HG03432 (cell line): ENCODE measurements around the gene TSPAN32.

Experiments used
- ATAC-seq: cut with Tn5 transposase; IDR thresholded peaks from one replicate; pipeline ENCODE4 v1.9.1; 2021; ENCODE audit warnings: mild to moderate bottlenecking, moderate library complexity; ENCODE audit not compliant: unreplicated experiment

The TSPAN32 gene

GRCh38 chr11:2301631-2302305 is at the start of gene TSPAN32, which contains the start of gene C11orf21:
Gene TSPAN32, plus strand, starts transcription at chr11:2302013. Its CDS starts 137 bp downstream, at chr11:2302150.
Gene C11orf21, minus strand, starts transcription at chr11:2301918. Its CDS starts 110 bp downstream, at chr11:2301808.
- peak; percentile 41 for ATAC-seq

DNA sequence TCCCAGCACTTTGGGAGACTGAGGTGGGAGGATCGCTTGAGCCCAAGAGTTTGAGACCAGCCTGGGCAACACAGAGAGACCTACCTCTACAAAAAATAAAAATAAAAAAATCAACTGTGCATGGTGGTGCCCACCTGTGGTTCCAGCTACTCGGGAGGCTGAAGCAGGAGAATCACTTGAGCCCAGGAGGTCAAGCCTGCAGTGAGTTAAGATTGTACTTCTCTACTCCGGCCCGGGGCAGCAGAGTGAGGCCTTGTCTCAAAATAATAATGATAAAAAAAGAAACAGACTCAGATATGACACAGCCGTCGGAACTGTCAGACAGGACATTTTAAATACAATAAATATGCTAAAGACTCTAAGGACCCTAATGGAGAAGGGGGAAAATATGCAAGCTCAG is 49.8 kb upstream of the TSPAN32 start:
- ATAC-seq = no peak

- ATAC-seq = no peak
Measured at GRCh38 chr11:2256293-2256913, 45.4 kb upstream of the TSPAN32 start.

DNA sequence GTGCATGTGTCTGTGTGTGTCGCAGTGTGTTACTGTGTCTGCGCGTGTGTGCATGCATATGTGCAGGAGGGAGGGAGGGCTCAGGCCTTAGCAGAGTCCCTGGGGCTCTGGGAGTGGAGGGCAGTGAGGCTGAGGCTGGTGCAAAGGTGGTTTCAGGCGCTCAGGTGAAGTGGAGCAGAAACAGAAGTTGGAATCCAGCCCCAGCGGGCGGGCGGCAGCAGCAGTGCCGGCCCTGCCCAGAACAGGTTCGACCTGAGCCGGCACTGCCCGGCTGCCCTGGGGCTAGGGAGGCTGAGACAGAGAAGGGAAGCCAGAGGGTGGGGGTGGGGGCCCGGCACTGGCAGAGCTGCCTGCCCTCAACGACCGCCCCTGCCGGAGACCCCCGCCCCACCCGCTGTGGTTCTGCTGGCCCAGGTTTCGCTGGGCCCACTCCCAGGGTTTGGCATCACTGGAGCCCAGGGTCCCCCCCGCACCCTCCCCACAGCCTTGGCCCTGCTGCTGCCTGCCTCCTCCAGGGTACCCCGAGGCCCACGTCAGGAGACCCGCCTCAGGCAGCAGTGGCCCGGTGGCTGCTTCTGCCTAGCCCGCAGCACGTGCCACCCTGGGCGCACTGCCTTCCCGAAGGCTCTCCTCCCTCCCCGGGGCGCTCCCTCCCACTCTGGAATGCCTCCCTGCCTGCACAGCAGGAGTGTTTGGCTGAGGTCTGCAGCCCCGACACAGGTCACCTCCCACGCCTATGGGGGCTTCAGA is 44.7 kb upstream of the TSPAN32 start:
- ATAC-seq = no peak

- ATAC-seq = no peak
Measured at GRCh38 chr11:2258501-2259465, 43.0 kb upstream of the TSPAN32 start.

- no peak for ATAC-seq
Measured at GRCh38 chr11:2259466-2259830, 42.4 kb upstream of the TSPAN32 start.

GRCh38 chr11:2259897-2260451 is 41.8 kb upstream of the TSPAN32 start:
- no peak for ATAC-seq

- ATAC-seq = no peak
Measured at GRCh38 chr11:2260491-2261364, 41.1 kb upstream of the TSPAN32 start.

DNA sequence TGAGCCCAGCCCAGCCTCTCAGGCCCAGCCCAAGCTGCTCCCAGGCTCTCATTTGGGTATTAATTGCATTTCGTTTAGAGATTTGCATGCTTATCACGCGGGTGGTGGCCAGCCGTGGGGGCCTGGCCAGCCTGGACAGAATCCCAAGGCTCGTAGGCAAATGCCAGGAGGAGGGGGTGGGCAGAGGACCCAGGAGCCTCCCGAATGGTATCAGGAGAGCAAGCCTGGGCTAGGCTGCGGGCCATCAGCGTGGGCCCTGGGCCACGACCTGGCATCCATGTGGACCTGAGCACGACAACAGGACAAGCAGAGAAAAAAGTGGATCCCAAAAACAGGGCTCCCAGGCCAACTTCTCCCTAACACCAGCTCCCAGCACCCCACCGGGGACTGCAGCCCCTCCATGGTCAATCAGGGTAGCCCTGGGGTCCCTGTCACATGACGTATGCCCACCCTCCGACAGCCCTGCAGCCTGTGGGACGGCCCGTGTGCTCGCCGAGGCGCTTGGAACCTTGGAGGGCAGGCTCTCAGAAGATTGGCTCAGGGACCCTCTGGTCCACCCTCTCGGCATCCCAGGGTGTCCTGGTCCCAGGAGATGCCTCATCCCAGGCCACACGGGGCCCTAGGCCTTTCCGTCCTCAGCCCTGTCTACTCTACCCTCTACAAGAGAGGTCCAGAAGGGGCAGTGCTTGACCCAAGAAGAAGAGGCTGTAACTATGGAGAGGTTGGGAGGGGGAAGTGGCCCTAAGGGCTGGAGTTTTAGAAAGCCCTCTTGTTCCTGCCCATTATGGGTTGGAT is 40.2 kb upstream of the TSPAN32 start:
- ATAC-seq = no peak

GRCh38 chr11:2262301-2263070 is 39.3 kb upstream of the TSPAN32 start:
- ATAC-seq = no peak

DNA sequence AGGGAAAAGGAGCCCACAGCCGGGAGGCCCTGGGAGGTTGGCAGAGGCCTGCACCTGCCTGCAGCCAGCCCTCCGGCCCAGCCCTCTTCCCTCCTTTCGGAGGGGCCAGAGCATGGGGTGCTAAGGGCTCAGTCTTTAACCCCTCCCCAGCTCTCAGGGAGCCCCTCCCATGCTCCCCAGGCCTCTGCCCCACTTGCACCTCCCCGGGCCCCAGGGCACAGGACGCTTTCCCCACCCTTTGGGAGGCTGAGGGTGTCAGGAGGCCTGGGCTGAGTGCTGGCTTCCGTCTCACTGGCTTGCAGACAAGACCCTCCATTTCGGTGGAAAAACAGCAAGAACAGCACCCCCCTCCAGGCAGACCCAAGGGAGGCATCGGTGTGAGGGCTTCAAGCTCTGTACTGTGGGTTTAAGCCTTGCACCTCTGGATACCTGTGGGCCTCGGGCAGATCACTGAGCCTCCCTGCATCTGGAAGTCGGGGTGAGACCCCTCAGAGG is 38.7 kb upstream of the TSPAN32 start:
- ATAC-seq = no peak

DNA sequence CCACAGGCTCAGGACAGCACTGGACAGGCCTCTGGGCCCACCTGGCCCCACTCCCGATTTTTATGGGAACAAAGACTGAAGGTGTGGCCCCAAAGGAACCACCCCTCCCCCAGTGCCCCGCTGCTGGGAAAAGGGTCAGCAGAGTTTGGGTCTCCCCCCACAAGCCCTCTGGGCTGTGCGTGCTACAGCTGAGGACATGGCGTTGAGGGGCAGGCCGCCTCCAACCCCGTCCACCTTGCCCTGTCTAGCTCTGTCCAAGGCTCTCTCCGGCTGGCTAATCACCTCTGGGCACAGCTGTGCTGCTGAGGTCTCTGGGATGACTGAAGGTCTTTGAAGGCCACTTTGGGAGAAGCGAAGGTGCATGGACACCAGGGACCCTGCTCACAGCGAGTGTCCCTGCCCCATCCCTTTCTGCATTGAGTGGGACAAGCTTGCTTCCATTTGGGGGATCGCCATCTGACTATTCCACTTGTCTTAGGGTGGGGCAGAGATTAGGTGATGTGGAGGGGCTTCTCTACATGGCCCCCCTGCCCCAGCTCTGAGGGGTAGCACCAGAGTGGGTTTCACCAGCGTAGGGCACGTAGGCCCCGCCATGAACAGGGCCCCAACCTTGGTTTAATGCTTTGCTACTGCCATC is 38.0 kb upstream of the TSPAN32 start:
- ATAC-seq = no peak

- ATAC-seq = no peak
Measured at GRCh38 chr11:2264366-2265053, 37.3 kb upstream of the TSPAN32 start.

GRCh38 chr11:2265396-2265795 is 36.4 kb upstream of the TSPAN32 start:
- no peak for ATAC-seq

DNA sequence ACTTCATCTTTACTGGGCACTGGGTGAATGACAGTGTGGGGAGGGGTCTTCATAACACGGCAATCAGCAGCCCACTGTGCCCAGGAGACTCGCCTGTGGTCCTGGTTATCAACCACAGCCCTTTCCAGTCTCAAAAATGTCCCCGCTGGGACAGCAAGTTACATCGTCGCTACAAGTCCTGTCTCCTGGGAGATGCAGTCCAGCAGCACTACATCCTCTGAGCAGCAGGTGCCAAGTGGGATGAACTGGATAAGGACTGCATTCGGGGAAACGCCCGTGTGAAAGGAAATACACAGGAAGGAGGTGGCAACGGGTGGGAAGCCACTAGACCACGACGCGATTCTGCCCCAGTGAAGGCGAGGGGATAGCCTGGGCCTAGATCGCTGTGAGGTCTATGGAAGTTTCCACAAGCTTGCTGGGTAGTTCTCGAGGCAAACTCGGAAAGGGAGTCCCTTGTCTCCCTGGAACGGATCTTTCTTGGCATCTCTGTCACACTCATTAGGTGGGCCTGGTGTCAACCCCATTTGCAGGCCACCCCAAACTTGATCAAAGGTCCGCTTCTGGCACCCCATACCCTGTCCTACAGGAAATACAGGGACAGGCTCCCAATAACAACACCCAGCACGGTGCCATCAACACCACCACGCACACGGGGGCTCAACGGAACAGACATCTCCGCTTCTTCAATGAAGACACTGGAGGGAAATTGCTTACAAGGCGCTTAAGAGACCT is 35.8 kb upstream of the TSPAN32 start:
- ATAC-seq = no peak
